A549 (cell line): ENCODE results near the gene SSX7.
"Not testable (repeated sequence)": the region's sequence is repeated elsewhere in the genome, so short reads cannot be mapped to it uniquely, and the experiment has no call there.

Experiments
- EP300 ChIP-seq, 2 experiments: fragments of >200 bp; sonication (Bioruptor Twin); formaldehyde crosslinking; IDR thresholded peaks; 2 replicates in 1 of 2; 3 replicates in 1 of 2; pipeline ENCODE4 v1.6.1; 2016 to 2017
- POLR2A ChIP-seq: IDR thresholded peaks from 2 replicates; pipeline ENCODE4 v1.6.1; 2012; ENCODE audit warnings: mild to moderate bottlenecking, low read length
- RARB ChIP-seq: fragments of 250-450 bp; sonication (Bioruptor Pico); IDR thresholded peaks from 2 replicates; pipeline ENCODE4 v1.8.0; 2021; ENCODE audit warnings: mild to moderate bottlenecking, moderate library complexity
- RCOR1 ChIP-seq: fragments of 150-350 bp; IDR thresholded peaks from 2 replicates; pipeline ENCODE4 v1.6.1; 2014; ENCODE audit warnings: antibody characterized with exemption, low read length, low read depth
- SMC3 ChIP-seq: fragments of >200 bp; sonication (Bioruptor Twin); formaldehyde crosslinking; IDR thresholded peaks from 3 replicates; pipeline ENCODE4 v1.6.1; 2018; ENCODE audit warnings: inconsistent platforms
- TF ChIP-seq, protein P1 (sequence below): fragments of >200 bp; sonication (Bioruptor Twin); formaldehyde crosslinking; IDR thresholded peaks from 3 replicates; pipeline ENCODE4 v1.5.1; 2016
- TF ChIP-seq, protein P2 (sequence below): fragments of >200 bp; sonication (Bioruptor Twin); formaldehyde crosslinking; IDR thresholded peaks from 3 replicates; pipeline ENCODE4 v1.6.1; 2016
- TF ChIP-seq, protein P3 (sequence below): IDR thresholded peaks from 2 replicates; pipeline ENCODE4 v1.6.1; 2012
- TF ChIP-seq, protein P4 (sequence below): fragments of 200-600 bp; sonication (generic); IDR thresholded peaks from 2 replicates; pipeline ENCODE4 v1.6.1; 2016; ENCODE audit warnings: antibody characterized with exemption, mild to moderate bottlenecking, moderate library complexity

DNA sequence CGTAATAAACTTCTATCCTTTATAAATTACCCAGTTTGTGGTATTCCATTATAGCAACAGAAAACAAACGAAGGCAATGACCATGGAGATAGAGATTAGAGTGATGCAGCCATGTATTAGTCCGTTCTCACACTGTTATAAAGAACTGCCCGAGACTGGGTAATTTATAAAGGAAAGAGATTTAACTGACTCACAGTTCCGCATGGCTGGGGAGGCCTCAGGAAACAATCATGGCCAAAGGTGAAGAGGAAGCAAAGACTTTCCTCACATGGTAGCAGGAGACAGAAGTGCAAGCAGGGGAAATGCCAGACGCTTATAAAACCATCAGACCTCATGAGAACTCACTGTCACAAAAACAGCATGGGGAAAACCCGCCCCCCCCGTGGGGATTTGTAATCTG is 34.0 kb downstream of the SSX7 start:
- TF ChIP-seq POLR2A; SMC3; EP300 (IDR thresholded peaks at IDR 0.05); RCOR1; RARB (CRISPR knock-in tag): not testable (repeated sequence)
- TF ChIP-seq, protein P1, sequence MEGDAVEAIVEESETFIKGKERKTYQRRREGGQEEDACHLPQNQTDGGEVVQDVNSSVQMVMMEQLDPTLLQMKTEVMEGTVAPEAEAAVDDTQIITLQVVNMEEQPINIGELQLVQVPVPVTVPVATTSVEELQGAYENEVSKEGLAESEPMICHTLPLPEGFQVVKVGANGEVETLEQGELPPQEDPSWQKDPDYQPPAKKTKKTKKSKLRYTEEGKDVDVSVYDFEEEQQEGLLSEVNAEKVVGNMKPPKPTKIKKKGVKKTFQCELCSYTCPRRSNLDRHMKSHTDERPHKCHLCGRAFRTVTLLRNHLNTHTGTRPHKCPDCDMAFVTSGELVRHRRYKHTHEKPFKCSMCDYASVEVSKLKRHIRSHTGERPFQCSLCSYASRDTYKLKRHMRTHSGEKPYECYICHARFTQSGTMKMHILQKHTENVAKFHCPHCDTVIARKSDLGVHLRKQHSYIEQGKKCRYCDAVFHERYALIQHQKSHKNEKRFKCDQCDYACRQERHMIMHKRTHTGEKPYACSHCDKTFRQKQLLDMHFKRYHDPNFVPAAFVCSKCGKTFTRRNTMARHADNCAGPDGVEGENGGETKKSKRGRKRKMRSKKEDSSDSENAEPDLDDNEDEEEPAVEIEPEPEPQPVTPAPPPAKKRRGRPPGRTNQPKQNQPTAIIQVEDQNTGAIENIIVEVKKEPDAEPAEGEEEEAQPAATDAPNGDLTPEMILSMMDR = not testable (repeated sequence)
- TF ChIP-seq, protein P2, sequence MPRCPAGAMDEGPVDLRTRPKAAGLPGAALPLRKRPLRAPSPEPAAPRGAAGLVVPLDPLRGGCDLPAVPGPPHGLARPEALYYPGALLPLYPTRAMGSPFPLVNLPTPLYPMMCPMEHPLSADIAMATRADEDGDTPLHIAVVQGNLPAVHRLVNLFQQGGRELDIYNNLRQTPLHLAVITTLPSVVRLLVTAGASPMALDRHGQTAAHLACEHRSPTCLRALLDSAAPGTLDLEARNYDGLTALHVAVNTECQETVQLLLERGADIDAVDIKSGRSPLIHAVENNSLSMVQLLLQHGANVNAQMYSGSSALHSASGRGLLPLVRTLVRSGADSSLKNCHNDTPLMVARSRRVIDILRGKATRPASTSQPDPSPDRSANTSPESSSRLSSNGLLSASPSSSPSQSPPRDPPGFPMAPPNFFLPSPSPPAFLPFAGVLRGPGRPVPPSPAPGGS = not testable (repeated sequence)
- TF ChIP-seq, protein P3, sequence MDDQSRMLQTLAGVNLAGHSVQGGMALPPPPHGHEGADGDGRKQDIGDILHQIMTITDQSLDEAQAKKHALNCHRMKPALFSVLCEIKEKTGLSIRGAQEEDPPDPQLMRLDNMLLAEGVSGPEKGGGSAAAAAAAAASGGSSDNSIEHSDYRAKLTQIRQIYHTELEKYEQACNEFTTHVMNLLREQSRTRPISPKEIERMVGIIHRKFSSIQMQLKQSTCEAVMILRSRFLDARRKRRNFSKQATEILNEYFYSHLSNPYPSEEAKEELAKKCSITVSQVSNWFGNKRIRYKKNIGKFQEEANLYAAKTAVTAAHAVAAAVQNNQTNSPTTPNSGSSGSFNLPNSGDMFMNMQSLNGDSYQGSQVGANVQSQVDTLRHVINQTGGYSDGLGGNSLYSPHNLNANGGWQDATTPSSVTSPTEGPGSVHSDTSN = not testable (repeated sequence)
- TF ChIP-seq, protein P4, sequence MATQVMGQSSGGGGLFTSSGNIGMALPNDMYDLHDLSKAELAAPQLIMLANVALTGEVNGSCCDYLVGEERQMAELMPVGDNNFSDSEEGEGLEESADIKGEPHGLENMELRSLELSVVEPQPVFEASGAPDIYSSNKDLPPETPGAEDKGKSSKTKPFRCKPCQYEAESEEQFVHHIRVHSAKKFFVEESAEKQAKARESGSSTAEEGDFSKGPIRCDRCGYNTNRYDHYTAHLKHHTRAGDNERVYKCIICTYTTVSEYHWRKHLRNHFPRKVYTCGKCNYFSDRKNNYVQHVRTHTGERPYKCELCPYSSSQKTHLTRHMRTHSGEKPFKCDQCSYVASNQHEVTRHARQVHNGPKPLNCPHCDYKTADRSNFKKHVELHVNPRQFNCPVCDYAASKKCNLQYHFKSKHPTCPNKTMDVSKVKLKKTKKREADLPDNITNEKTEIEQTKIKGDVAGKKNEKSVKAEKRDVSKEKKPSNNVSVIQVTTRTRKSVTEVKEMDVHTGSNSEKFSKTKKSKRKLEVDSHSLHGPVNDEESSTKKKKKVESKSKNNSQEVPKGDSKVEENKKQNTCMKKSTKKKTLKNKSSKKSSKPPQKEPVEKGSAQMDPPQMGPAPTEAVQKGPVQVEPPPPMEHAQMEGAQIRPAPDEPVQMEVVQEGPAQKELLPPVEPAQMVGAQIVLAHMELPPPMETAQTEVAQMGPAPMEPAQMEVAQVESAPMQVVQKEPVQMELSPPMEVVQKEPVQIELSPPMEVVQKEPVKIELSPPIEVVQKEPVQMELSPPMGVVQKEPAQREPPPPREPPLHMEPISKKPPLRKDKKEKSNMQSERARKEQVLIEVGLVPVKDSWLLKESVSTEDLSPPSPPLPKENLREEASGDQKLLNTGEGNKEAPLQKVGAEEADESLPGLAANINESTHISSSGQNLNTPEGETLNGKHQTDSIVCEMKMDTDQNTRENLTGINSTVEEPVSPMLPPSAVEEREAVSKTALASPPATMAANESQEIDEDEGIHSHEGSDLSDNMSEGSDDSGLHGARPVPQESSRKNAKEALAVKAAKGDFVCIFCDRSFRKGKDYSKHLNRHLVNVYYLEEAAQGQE = not testable (repeated sequence)
